Endothelial cell of umbilical vein (primary cell): ENCODE data around the gene FRMD4A.

Experiments
- MAX ChIP-seq: IDR thresholded peaks from 2 replicates; pipeline ENCODE4 v1.6.1; 2011; ENCODE audit not compliant: insufficient read depth, insufficient read length
- POLR2A ChIP-seq: IDR thresholded peaks from 2 replicates; pipeline ENCODE4 v1.6.1; 2012; ENCODE audit warnings: low read depth, mild to moderate bottlenecking, control low read depth, low read length
- TF ChIP-seq, protein P1 (sequence below), 2 donors: IDR thresholded peaks; 1 replicate in 1 of 2; 2 replicates in 1 of 2; pipeline ENCODE4 v1.5.1; 2011; ENCODE audit warnings: low read length in 2 of 2, mild to moderate bottlenecking in 2 of 2, moderate library complexity in 2 of 2, control low read depth in 1 of 2, inconsistent platforms in 1 of 2, low read depth in 1 of 2; ENCODE audit not compliant: insufficient read depth in 1 of 2; ENCODE audit errors: extremely low read depth in 1 of 2

- TF ChIP-seq, protein P1, sequence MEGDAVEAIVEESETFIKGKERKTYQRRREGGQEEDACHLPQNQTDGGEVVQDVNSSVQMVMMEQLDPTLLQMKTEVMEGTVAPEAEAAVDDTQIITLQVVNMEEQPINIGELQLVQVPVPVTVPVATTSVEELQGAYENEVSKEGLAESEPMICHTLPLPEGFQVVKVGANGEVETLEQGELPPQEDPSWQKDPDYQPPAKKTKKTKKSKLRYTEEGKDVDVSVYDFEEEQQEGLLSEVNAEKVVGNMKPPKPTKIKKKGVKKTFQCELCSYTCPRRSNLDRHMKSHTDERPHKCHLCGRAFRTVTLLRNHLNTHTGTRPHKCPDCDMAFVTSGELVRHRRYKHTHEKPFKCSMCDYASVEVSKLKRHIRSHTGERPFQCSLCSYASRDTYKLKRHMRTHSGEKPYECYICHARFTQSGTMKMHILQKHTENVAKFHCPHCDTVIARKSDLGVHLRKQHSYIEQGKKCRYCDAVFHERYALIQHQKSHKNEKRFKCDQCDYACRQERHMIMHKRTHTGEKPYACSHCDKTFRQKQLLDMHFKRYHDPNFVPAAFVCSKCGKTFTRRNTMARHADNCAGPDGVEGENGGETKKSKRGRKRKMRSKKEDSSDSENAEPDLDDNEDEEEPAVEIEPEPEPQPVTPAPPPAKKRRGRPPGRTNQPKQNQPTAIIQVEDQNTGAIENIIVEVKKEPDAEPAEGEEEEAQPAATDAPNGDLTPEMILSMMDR (IDR thresholded peaks at IDR 0.05; ENCODE audit: extremely low read depth in 1 of 2, insufficient read depth in 1 of 2, low read depth in 1 of 2, low read length in 2 of 2), result no peak
- TF ChIP-seq MAX (no peak), POLR2A (no peak)
Observed at GRCh38 chr10:14235566-14236195, 95.0 kb downstream of the FRMD4A start.
